Activated T-cell treated with anti-CD3 and anti-CD28 coated beads, Interleukin-2, amount 50 U/mL, for 72 hours (primary cell): ENCODE results near the gene PEPD. TPM values are rescaled to one million over a fixed set of nuclear protein-coding genes. Genes with fewer than 3 reads are reported as not detected.

Experiments used
- ATAC-seq, 2 donors: fragments of 150-1000 bp; cut with Tn5 transposase; replicated peaks in 1 of 2; 2 replicates each; pipeline ENCODE4 v1.10.0; 2021; ENCODE audit warnings: moderate library complexity in 2 of 2, mild to moderate bottlenecking in 1 of 2
- DNase-seq, 2 donors: peaks; one replicate each; pipeline ENCODE4 v3.0.0; 2021 to 2022; ENCODE audit warnings: mixed read lengths in 1 of 2
- H3K27ac Mint-ChIP-seq: one replicate; pipeline ENCODE4 v1.8.0; 2022; ENCODE audit warnings: mild to moderate bottlenecking, moderate library complexity, mixed read lengths
- H3K27me3 Mint-ChIP-seq: one replicate; pipeline ENCODE4 v1.8.0; 2022; ENCODE audit warnings: low read depth, mixed read lengths
- H3K36me3 Mint-ChIP-seq, 2 donors: one replicate each; pipeline ENCODE4 v1.8.0; 2022; ENCODE audit warnings: mixed read lengths in 2 of 2, mild to moderate bottlenecking in 1 of 2; ENCODE audit not compliant: insufficient read depth in 2 of 2
- H3K4me1 Mint-ChIP-seq: one replicate; pipeline ENCODE4 v1.8.0; 2022; ENCODE audit warnings: low read depth, mixed read lengths
- H3K4me3 Mint-ChIP-seq, 2 donors: one replicate each; pipeline ENCODE4 v1.8.0; 2022; ENCODE audit warnings: mild to moderate bottlenecking in 2 of 2, mixed read lengths in 2 of 2, moderate library complexity in 2 of 2
- H3K9me3 Mint-ChIP-seq, 2 donors: one replicate each; pipeline ENCODE4 v1.8.0; 2022; ENCODE audit warnings: mixed read lengths in 2 of 2
- total RNA-seq, 2 donors: library from RNA; stranded (reverse); gene quantifications; one replicate each; pipeline ENCODE4 v1.2.3, GENCODE V29; 2022

Gene PEPD
- total RNA-seq, 2 donors from 2014 or later: 19.8 to 21.1 TPM

- H3K27me3 Mint-ChIP-seq: peaks cover 11% of the 10 kb centered on the region
- no peaks in the 10 kb centered on the region for H3K9me3 Mint-ChIP-seq
- no peaks in the 10 kb centered on the region for H3K36me3 Mint-ChIP-seq
- ATAC-seq (no peak), DNase-seq (no peak)
- H3K4me1 Mint-ChIP-seq: no peaks in the 10 kb centered on the region
- H3K27ac Mint-ChIP-seq: no peak overlapping the region
- no peak overlapping the region for H3K4me3 Mint-ChIP-seq
Measured at GRCh38 chr19:33530842-33531241, 9.3 kb upstream of the PEPD start.

- peaks cover 9% of the 10 kb centered on the region for H3K27me3 Mint-ChIP-seq
- no peaks in the 10 kb centered on the region for H3K36me3 Mint-ChIP-seq
- ATAC-seq (no peak), DNase-seq (no peak)
- no peak overlapping the region for H3K27ac Mint-ChIP-seq
- no peak overlapping the region for H3K4me3 Mint-ChIP-seq
- no peaks in the 10 kb centered on the region for H3K4me1 Mint-ChIP-seq
- no peaks in the 10 kb centered on the region for H3K9me3 Mint-ChIP-seq
Measured at GRCh38 chr19:33530296-33530695, 8.7 kb upstream of the PEPD start.

GRCh38 chr19:33529094-33529676 lies 7.6 kb upstream of the PEPD start:
- Mint-ChIP-seq H3K4me1 (no peaks in the 10 kb centered on the region), H3K27ac (no peak overlapping the region), H3K27me3 (peaks cover 5% of the 10 kb centered on the region), H3K4me3 (no peak overlapping the region), H3K9me3 (no peaks in the 10 kb centered on the region), H3K36me3 (no peaks in the 10 kb centered on the region)
- DNase-seq: no peak
- no peak for ATAC-seq

- Mint-ChIP-seq H3K27ac (no peak overlapping the region), H3K9me3 (no peaks in the 10 kb centered on the region), H3K36me3 (no peaks in the 10 kb centered on the region), H3K4me3 (no peak overlapping the region), H3K4me1 (no peaks in the 10 kb centered on the region), H3K27me3 (peaks cover 5% of the 10 kb centered on the region)
- DNase-seq: no peak
- no peak for ATAC-seq
Measured at GRCh38 chr19:33528404-33528803, 6.8 kb upstream of the PEPD start.

- Mint-ChIP-seq H3K27ac (no peak overlapping the region), H3K4me3 (no peak overlapping the region), H3K4me1 (peaks cover 8% of the 10 kb centered on the region), H3K27me3 (peaks cover 5% of the 10 kb centered on the region), H3K9me3 (no peaks in the 10 kb centered on the region), H3K36me3 (no peaks in the 10 kb centered on the region)
- DNase-seq (no peak), ATAC-seq (no peak)
Measured at GRCh38 chr19:33527125-33527524, 5.5 kb upstream of the PEPD start.

GRCh38 chr19:33524024-33524664 lies 2.6 kb upstream of the PEPD start:
- DNase-seq: no peak
- Mint-ChIP-seq H3K36me3 (no peaks in the 10 kb centered on the region), H3K27me3 (no peaks in the 10 kb centered on the region), H3K9me3 (no peaks in the 10 kb centered on the region), H3K4me1 (peaks cover 22% of the 10 kb centered on the region), H3K4me3 (no peak overlapping the region), H3K27ac (no peak overlapping the region)
- no peak for ATAC-seq

- Mint-ChIP-seq H3K9me3 (no peaks in the 10 kb centered on the region), H3K4me1 (peaks cover 22% of the 10 kb centered on the region), H3K36me3 (no peaks in the 10 kb centered on the region), H3K27ac (no peak overlapping the region), H3K27me3 (no peaks in the 10 kb centered on the region), H3K4me3 (no peak overlapping the region)
- ATAC-seq: no peak
- no peak for DNase-seq
Measured at GRCh38 chr19:33523167-33523566, 1.6 kb upstream of the PEPD start.

- Mint-ChIP-seq H3K27me3 (no peaks in the 10 kb centered on the region), H3K9me3 (no peaks in the 10 kb centered on the region), H3K36me3 (no peaks in the 10 kb centered on the region), H3K4me3 (peak overlapping the region; percentile 96 to 97), H3K27ac (peak overlapping the region; percentile 31), H3K4me1 (peaks cover 22% of the 10 kb centered on the region)
- ATAC-seq (no peak), DNase-seq (no peak)
Measured at GRCh38 chr19:33522371-33522662, 726 bp upstream of the PEPD start.

GRCh38 chr19:33520844-33521479 lies 629 bp downstream of the PEPD start:
- DNase-seq: no peak
- no peak for ATAC-seq
- H3K4me1 Mint-ChIP-seq: peaks cover 22% of the 10 kb centered on the region
- peak overlapping the region; percentile 77 for H3K27ac Mint-ChIP-seq
- H3K9me3 Mint-ChIP-seq: no peaks in the 10 kb centered on the region
- H3K27me3 Mint-ChIP-seq: no peaks in the 10 kb centered on the region
- H3K4me3 Mint-ChIP-seq: peak overlapping the region; percentile 96 to 97
- no peaks in the 10 kb centered on the region for H3K36me3 Mint-ChIP-seq

- no peaks in the 10 kb centered on the region for H3K36me3 Mint-ChIP-seq
- no peaks in the 10 kb centered on the region for H3K9me3 Mint-ChIP-seq
- DNase-seq: no peak
- H3K4me1 Mint-ChIP-seq: peaks cover 26% of the 10 kb centered on the region
- H3K27me3 Mint-ChIP-seq: no peaks in the 10 kb centered on the region
- peak overlapping the region; percentile 96 to 97 for H3K4me3 Mint-ChIP-seq
- peak overlapping the region; percentile 77 for H3K27ac Mint-ChIP-seq
- ATAC-seq: no peak
Measured at GRCh38 chr19:33520048-33520643, 1.4 kb downstream of the PEPD start.

- Mint-ChIP-seq H3K36me3 (no peaks in the 10 kb centered on the region), H3K4me3 (no peak overlapping the region), H3K27me3 (no peaks in the 10 kb centered on the region), H3K9me3 (no peaks in the 10 kb centered on the region), H3K27ac (no peak overlapping the region), H3K4me1 (peaks cover 26% of the 10 kb centered on the region)
- DNase-seq (no peak), ATAC-seq (no peak)
Measured at GRCh38 chr19:33519416-33519815, 2.2 kb downstream of the PEPD start.

- DNase-seq (no peak), ATAC-seq (no peak)
- H3K9me3 Mint-ChIP-seq: no peaks in the 10 kb centered on the region
- no peaks in the 10 kb centered on the region for H3K27me3 Mint-ChIP-seq
- H3K36me3 Mint-ChIP-seq: no peaks in the 10 kb centered on the region
- peaks cover 26% of the 10 kb centered on the region for H3K4me1 Mint-ChIP-seq
- H3K4me3 Mint-ChIP-seq: no peak overlapping the region
- H3K27ac Mint-ChIP-seq: no peak overlapping the region
Measured at GRCh38 chr19:33518541-33518940, 3.0 kb downstream of the PEPD start.

GRCh38 chr19:33517922-33518321 lies 3.7 kb downstream of the PEPD start:
- H3K9me3 Mint-ChIP-seq: no peaks in the 10 kb centered on the region
- ATAC-seq (no peak), DNase-seq (no peak)
- H3K4me3 Mint-ChIP-seq: no peak overlapping the region
- no peaks in the 10 kb centered on the region for H3K27me3 Mint-ChIP-seq
- no peak overlapping the region for H3K27ac Mint-ChIP-seq
- peaks cover 26% of the 10 kb centered on the region for H3K4me1 Mint-ChIP-seq
- H3K36me3 Mint-ChIP-seq: no peaks in the 10 kb centered on the region
